ENCODE data around the gene REV1. TPM values are rescaled to one million over a fixed set of nuclear protein-coding genes. Genes with fewer than 3 reads are reported as not detected.

Gene REV1
- total and polyA plus RNA-seq, 2 of the 4 experiments (the other 2 are of a cell fraction): 13.4 to 30.1 TPM

GRCh38 chr2:99425022-99425421 is 64.8 kb downstream of the REV1 start:
- H2AK9ac ChIP-seq (replicated peaks; ENCODE audit: low read depth, low read length, poor library complexity): no peak overlapping the region
- H2AFZ ChIP-seq (replicated peaks; ENCODE audit: low read length, poor library complexity): no peak overlapping the region
- H4K91ac ChIP-seq (ENCODE audit: insufficient read depth, low read depth, low read length): no peak overlapping the region
- BruUV-seq (replicated peaks): no TSS peak
- no peak overlapping the region for H2BK5ac ChIP-seq (ENCODE audit: low read depth, low read length, poor library complexity, severe bottlenecking)
- H3K27ac ChIP-seq (ENCODE audit: insufficient read depth, low read length): no peak overlapping the region
- peak overlapping the region; percentile 74; the same call in 1 of the 2 replicates for H3K23ac ChIP-seq (ENCODE audit: low read depth, low read length)
- H3K4me3 ChIP-seq (ENCODE audit: insufficient read depth, low read depth, low read length): no peak overlapping the region
- H2AK5ac ChIP-seq (ENCODE audit: low read depth, low read length): no peak overlapping the region
- no peak overlapping the region for H3K4ac ChIP-seq (ENCODE audit: low read depth, low read length)
- intact Hi-C loops (cut with micrococcal nuclease) (no loop called here), in situ Hi-C loops (cut with MboI; ENCODE audit: low sequenced_read_pairs) (no loop called here), dilution Hi-C loops (cut with HindIII; ENCODE audit: low sequenced_read_pairs, unreplicated experiment) (no loop called here)
- H3K56ac ChIP-seq (ENCODE audit: extremely low read depth, insufficient read depth, low read length): no peak overlapping the region
- 0 out of 2 replicates have a peak overlapping the region, but pooled peaks have one; percentile 62 for H3K14ac ChIP-seq (replicated peaks; ENCODE audit: low read depth, low read length)
- H3K9ac ChIP-seq (ENCODE audit: low read depth, low read length): no peak overlapping the region
- H4K20me1 ChIP-seq (ENCODE audit: insufficient read depth, low read length): peaks cover 27% of the 10 kb centered on the region; the same call in 1 of the 2 replicates
- H4K8ac ChIP-seq (ENCODE audit: low read depth in 2 of 2, low read length in 2 of 2): no peak overlapping the region
- no peak overlapping the region for H3K4me2 ChIP-seq (ENCODE audit: low read depth, low read length)
- H3K9me3 ChIP-seq (ENCODE audit: control insufficient read depth, insufficient read depth, low read length): no peaks in the 10 kb centered on the region
- peaks cover 17% of the 10 kb centered on the region for H3K9me1 ChIP-seq (ENCODE audit: insufficient read depth, low read length)
- peak; percentile 68 for ATAC-seq (ENCODE audit: low read depth)
- H3K36me3 ChIP-seq (ENCODE audit: control insufficient read depth, insufficient read depth, low read length): peaks cover 17% of the 10 kb centered on the region
- peak; percentile 86 for DNase-seq
- no peak overlapping the region for H2BK120ac ChIP-seq (ENCODE audit: low read depth, low read length)
- TF ChIP-seq ELK1 (IDR thresholded peaks at IDR 0.05; ENCODE audit: borderline replicate concordance, low read depth, low read length) (no peak), CEBPB (IDR thresholded peaks at IDR 0.05; ENCODE audit: low read depth, low read length) (no peak), CTCF (conservative IDR thresholded peaks at IDR 0.05; ENCODE audit: low read depth, low read length) (no peak), USF2 (IDR thresholded peaks at IDR 0.05; ENCODE audit: low read depth, low read length) (no peak), RFX5 (IDR thresholded peaks at IDR 0.05; ENCODE audit: low read depth, low read length) (no peak), BHLHE40 (IDR thresholded peaks at IDR 0.05; ENCODE audit: low read depth, low read length) (no peak), RAD21 (IDR thresholded peaks at IDR 0.05; ENCODE audit: low read length) (no peak), MXI1 (IDR thresholded peaks at IDR 0.05; ENCODE audit: borderline replicate concordance, low read depth, low read length) (no peak), SMC3 (IDR thresholded peaks at IDR 0.05; ENCODE audit: low read depth, low read length) (no peak), CHD1 (IDR thresholded peaks at IDR 0.05; ENCODE audit: low read depth, low read length) (no peak), FOS (IDR thresholded peaks at IDR 0.05; ENCODE audit: low read depth, low read length) (no peak), MAZ (IDR thresholded peaks at IDR 0.05; ENCODE audit: borderline replicate concordance, low read depth, low read length) (no peak), POLR2A (IDR thresholded peaks at IDR 0.05; ENCODE audit: low read depth, low read length) (no peak), RCOR1 (IDR thresholded peaks at IDR 0.05; ENCODE audit: insufficient replicate concordance, low read length) (no peak)
- no peak overlapping the region for H4K5ac ChIP-seq (ENCODE audit: low read depth, low read length)
- no peak overlapping the region for H2BK15ac ChIP-seq (ENCODE audit: low read depth, low read length)
- peaks cover 5 to 23% of the 10 kb centered on the region in 2 experiments; a peak in 3 of 4 replicates for H3K79me1 ChIP-seq (ENCODE audit: low read depth in 1 of 2, low read length in 2 of 2)
- H3K27me3 ChIP-seq (ENCODE audit: control insufficient read depth, insufficient read depth, low read length): no peaks in the 10 kb centered on the region
- ChIA-PET POLR2A (ENCODE audit: unreplicated experiment) (no interaction called here), CTCF (no interaction called here)
- no CpG with 5 or more reads among the region's 2 CpGs for WGBS, 2 experiments (ENCODE audit: extremely low coverage in 2 of 2, insufficient read length in 1 of 2)
- H3K4me1 ChIP-seq (ENCODE audit: control insufficient read depth, insufficient read depth, low read length): peaks cover 13% of the 10 kb centered on the region
- no peak overlapping the region for H3K18ac ChIP-seq (ENCODE audit: low read depth, low read length)
- no peak overlapping the region for H2BK20ac ChIP-seq (ENCODE audit: low read depth, low read length)
